GM19043 (cell line): ENCODE measurements around the gene BTG1.

Source experiments
- ATAC-seq: cut with Tn5 transposase; IDR thresholded peaks from one replicate; pipeline ENCODE4 v1.9.1; 2021; ENCODE audit warnings: low read depth; ENCODE audit not compliant: unreplicated experiment

The BTG1 gene, protein sequence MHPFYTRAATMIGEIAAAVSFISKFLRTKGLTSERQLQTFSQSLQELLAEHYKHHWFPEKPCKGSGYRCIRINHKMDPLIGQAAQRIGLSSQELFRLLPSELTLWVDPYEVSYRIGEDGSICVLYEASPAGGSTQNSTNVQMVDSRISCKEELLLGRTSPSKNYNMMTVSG

DNA sequence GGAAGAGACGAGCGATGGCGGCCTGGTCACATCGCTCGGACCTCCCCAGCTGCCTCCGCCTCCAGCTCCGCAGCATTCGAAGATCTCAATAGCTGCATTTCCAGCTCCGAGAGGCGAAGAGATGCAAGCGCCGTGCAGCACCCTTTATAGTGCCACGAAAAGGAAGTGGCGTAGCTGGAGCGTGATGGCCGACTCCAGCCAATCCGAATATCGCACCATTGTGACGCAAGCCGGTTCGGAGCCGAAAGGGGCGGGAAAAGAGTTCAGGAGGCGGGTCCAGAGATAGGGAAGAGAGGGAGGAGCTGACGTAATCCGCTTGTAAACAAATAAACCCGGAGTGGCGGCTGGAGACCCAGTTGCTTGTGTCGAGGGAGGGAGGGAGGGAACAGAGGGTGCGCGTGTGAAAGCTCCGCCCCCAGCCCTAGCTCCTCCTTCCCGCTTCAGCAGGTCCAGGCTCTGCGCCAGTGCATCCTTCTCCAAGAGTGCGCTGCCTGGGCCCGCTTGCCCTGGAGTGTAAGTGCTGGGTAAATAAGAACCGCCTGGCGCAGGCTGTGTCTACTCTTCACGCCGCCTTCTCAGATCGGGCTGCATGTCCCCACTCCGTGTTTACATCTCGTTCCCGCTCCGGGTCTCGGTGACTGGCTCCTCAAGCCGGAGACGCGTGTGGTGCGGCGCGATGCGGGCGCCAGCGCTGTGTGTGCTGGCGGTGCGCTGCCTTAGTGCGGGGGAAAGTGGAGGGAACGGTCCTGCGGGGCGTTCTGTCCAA is at the start of gene BTG1:
TSS of gene BTG1 (minus strand) at position 116 of the 766 bp plus-strand sequence. CDS start 311 bp downstream, outside the sequence.
- peak; percentile 54 for ATAC-seq

DNA sequence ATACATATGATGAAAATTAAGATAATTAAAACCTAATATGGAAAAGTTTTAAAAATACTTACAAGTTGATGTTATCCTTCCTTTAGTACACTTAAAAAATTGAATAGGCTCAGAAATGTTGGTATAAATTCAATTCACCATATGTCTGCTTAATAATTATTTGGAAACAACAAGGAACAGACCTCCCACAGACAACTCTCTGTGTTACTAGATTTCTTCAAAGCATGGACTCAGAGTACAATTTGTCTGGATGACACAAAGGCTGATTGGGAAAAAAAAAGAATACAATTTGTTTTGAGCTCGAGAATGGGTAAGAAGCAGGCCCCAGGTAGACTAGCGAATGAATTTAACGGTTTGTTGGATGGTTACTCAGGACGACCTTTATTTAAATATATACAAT is 48.9 kb upstream of the BTG1 start:
- ATAC-seq = no peak

GRCh38 chr12:92193846-92194245 is 48.2 kb upstream of the BTG1 start:
- no peak for ATAC-seq

DNA sequence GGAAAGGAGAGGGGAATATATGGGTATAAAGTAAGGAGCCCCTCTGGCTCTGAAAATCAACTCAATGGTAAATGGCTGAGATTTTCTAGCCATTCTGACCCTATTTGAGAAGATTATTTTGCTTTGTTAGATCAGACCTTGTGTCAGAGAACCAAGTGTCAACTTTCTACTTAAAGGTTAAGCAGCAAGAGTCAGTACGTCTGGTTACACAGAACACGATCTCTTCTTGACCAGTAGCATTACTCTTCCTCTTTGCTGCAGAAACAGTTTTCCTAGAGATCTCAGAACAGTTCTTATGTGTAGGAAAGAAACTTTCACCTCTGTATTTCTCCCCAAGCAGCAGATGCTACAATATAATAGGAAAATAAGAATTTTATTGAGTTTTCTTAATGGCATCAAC is 47.4 kb upstream of the BTG1 start:
- no peak for ATAC-seq

DNA sequence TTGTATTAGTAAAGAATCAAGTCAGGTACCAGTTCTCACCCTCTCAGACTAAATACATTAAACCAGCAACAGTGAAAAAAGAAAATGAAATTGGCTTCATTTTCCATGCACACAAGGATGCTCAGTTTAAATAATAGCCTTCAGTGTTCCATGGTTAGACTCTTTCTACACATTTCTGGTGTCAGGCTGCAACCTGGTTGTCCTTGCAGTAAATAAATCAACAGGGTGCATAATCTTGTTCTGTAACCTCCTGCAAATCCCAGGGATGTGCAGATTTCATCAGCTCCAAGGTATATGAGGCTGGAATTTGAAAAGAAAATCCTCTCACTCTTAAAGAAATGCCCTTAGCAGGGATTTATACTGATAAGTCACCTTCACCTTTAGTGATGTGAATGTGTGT is 46.7 kb upstream of the BTG1 start:
- no peak for ATAC-seq

DNA sequence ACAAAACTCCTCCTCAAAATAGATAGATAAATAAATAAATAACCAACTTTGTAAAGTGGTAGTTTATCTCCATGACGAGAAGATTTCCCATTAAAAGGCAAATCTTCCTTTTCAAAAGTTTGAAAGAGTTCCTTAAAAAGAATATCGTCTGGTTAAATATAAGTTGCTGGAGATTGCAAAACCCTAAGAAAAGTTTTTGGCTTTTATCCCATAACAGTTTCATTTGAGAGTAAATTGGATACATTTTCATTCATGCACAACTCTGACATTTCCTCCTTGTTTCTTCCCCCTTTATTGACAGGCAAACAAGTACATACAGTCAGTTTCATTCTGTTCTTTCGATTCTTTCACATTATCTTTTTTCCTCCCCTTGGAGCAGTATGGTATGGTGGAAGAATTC is 45.4 kb upstream of the BTG1 start:
- no peak for ATAC-seq

GRCh38 chr12:92188517-92189188 is 43.0 kb upstream of the BTG1 start:
- ATAC-seq = no peak

DNA sequence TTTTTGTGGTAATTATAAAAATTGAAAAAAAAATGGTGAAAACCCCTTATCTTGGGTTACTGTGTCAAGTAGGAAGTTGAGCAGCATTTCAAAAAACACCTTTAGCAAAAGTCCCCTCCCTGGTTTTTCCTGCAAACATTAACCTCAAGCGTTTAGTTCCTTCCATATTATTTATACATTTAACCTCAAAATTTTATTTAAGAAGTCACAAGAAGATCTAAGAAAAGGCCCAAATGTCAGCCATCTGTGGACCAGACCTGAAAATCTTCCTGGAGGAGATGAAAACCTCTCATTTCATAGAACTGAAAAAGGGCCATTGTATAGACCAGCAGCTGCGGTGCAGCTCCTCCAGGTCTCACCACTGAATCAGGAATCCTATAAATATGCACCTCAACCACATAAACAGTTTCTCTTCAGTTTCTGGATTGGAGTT is 40.4 kb upstream of the BTG1 start:
- no peak for ATAC-seq

DNA sequence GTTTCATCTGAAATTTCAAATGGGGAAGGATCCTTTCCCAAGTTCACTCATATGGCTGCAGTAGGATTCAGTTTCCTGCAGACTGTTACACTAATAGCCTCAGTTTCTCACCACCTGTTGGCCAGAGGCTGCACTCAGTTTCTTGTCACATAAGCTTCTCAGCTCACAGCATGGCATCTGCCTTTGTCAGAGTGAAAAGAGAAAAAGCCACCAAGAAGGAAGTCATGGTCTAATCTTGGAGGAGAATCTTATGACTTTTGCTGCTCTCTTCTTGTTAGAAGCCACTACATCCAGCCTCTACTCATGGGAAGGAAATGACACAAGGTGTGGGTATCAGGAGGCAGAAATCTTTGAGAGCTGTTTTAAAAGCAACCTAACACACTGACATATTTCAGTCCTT is 39.4 kb upstream of the BTG1 start:
- ATAC-seq = peak; percentile 60

DNA sequence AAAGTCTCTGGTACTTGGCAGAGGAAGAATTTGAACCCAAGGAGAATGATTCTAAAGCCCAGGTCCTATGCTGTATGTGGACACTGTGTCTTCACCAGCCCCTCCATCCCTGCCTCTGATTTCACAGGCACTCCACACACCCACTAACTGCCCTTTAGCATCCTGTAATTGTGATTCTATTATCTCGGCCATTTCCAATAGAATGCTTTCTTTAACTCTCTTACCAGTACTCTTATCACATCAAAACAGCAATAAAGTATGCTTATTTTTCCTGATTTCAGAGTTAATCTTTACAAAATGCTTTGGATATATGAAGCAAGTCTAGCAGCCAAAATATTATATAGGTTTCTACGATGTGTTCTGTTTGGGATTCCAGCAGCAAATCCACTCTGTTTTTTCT is 37.9 kb upstream of the BTG1 start:
- no peak for ATAC-seq

DNA sequence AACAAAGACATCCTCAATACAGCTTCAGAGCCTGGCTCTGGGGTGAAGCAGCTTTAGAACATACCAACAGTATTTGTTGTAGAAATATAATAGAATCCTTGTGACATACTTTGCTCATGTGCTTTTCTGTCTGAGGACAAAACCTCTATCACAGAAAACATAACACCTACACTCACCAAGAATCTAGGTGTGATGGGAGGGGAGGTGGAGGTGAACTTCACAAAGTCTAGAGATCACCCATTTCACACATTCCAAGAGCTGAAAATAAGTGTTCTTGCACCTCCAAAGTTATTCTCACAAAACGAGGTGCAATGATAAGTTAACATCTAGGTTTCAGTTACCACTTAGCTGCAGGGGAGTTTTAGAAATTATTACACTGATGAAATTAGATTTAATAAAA is 32.7 kb upstream of the BTG1 start:
- ATAC-seq = no peak

GRCh38 chr12:92176646-92177045 is 31.0 kb upstream of the BTG1 start:
- no peak for ATAC-seq

- ATAC-seq = no peak
Observed at GRCh38 chr12:92175961-92176360, 30.3 kb upstream of the BTG1 start.

- no peak for ATAC-seq
Observed at GRCh38 chr12:92170050-92170449, 24.4 kb upstream of the BTG1 start.

GRCh38 chr12:92167075-92167474 is 21.4 kb upstream of the BTG1 start:
- no peak for ATAC-seq

- ATAC-seq = no peak
Observed at GRCh38 chr12:92164712-92165111, 19.1 kb upstream of the BTG1 start.

DNA sequence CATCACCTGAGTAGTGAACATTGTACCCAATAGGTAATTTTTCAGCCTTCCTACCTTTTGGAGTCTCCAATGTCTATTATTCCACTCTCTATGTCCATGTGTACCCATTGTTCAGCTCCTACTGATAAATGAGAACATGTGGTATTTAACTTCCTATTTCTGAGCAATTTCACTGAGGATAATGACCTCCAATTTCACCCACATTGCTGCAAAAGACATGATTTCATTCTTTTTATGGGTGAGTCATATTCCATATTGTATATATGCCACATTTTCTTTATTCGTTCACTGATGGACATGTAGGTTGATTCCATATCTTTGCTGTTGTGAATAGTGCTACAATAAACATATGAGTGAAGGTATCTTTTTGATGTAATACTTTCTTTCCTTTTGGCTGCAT is 16.4 kb upstream of the BTG1 start:
- no peak for ATAC-seq

GRCh38 chr12:92158796-92159439 is 13.3 kb upstream of the BTG1 start:
- peak; percentile 53 for ATAC-seq

DNA sequence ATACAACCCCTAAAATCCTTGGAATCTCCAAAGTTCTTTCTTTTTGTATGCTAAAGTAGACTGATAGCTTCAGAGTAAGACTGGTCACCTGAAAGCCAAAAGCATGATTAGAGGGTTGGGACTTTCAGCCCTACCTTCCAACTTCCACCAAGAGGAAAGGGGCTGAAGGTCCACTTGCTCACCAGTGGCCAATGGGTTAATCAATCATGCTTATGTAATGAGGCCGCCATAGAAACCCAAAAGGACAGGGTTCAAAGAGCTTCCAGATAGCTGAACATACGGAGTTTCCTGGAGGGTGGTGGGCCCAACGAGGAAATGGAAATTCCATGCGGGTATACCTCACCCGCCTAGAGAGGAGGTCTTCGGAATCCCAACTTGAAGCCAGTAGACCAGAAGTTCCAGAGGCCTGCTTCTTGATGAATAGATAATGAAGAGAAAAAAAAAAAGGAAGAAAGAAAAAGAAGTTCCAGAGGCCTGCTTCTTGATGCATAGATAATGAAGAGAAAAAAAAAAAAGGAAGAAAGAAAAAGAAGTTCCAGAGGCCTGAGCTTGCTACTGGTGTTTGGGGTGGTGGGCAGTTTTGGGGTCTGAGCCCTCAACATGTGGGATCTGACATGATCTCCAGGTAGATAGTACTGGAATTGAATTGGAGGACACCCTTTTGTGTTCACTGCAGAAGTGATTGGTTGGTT is 11.2 kb upstream of the BTG1 start:
- no peak for ATAC-seq

- ATAC-seq = no peak
Observed at GRCh38 chr12:92156139-92156538, 10.5 kb upstream of the BTG1 start.

DNA sequence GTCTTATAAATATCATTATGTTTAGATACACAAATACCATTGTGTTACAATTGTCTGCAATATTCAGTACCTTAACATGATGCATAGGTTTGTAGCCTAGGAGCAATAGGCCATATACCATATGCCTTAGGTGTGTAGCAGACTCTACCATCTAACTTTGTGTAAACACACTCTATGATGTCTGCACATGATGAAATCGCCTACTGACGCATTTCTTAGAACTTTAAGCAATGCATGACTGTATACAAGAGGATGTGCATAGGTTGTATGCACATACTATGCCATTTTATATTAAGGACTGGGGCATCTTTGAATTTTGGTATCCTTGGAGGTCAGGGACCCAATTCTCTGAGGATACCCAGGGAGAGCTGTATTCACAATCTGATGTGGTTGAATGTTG is 10.1 kb upstream of the BTG1 start:
- no peak for ATAC-seq
